A549 treated with GW870086 at 1 μM for 4 hours (cell line): ENCODE results near the gene COMMD7. TPM values are rescaled to one million over a fixed set of nuclear protein-coding genes. Genes with fewer than 3 reads are reported as not detected.

Source experiments
- total RNA-seq: library from RNA; stranded (reverse); fragments of 200-300 nt; extraction: Qiagen RNA extraction; gene quantifications from 5 replicates; pipeline ENCODE4 v1.2.3, GENCODE V29; 2022; ENCODE audit warnings: low read depth

Gene COMMD7
- total RNA-seq, result 57.1 to 65.6 TPM (median 60.6 TPM) in 5 replicates

DNA sequence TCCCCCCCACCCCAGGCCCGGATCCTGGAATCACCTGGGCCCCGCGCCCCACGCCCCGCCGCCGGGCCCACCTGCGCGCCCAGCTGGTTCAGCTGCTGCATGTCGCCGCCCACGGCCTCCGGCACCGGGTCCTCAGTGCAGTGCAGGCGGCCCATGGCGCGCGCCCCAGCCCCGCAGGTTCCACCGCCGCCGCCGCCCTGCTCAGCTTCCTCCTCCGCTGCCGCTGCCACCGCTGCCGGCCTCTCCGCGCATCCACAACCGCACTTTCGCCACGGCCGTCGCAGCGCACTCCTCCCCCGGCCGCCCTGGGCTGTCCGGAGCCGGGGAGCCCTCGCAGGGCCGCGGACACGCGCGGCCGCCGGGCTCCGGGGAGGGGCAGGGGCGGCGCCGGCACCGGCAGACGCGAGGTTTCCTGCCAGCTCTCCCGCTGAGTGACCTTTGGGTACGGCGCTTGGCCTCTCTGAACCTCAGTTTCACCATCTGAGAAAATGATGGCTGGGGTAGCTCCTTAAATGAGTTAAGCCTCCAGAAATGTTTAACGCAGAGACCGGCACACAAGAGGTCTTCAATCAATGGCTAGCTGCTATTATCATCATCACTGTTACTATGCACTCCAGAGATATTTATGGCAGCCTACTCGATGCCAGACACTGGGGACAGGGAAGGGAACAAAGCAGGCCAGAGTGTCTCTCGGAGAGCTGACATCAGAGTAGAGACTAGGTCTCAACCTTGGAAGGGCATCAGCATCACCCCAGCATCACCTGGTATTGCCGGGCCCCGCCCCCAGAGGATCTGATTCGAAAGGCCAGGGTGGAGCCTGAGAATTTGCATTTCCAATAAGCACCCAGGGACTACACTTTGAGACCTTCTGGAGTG, at the start of gene COMMD7:
COMMD7 (minus strand) TSS at position 231 of the 876 bp plus-strand sequence; CDS start at position 155, 76 bp downstream.

DNA sequence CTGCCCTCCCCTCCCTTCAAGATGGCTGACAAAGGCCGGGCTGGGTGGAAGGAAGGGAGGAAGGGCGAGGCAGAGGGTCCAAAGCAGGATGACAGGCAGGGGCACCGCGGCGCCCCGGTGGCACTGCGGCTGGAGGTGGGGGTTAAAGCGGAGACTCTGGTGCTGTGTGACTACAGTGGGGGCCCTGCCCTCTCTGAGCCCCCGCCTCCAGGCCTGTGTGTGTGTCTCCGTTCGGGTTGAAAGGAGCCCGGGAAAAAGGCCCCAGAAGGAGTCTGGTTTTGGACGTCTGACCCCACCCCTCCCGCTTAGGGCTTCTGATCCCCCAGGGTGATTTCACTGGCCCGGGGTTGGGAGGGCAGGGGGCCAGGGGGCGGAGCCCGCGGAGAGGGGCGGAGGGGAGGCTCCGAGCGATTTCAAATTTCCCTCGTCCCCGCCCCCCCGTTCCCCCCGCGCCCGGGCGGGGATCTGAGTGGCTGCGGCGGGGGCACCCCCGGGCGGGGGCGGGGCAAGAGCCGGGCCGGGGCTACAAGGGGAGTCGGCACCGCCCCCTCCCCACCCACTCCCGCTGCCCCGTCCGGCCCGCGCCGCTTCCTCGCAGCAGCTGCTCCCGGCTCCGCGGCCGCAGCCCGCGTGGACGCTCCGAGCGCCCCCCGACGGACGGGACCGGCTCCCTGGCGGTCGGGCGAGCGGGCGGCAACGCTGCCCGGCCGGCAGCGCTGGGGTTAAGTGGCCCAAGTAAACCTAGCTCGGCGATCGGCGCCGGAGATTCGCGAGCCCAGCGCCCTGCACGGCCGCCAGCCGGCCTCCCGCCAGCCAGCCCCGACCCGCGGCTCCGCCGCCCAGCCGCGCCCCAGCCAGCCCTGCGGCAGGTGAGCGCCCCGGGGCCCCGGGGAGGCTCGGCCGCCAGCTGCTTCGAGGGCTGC, 18.8 kb upstream of the COMMD7 start, which contains the start of gene DNMT3B:
DNMT3B (plus strand) TSS at position 555 of the 923 bp plus-strand sequence. CDS start 17,939 bp downstream, outside the sequence.

Other genes starting within 250 kb of the COMMD7 start
- gene NOL4L, start 158.1 kb downstream of the COMMD7 start, total RNA-seq, result 11.0 to 12.9 TPM (median 12.4 TPM) in 5 replicates
- gene C20orf203, start 69.5 kb downstream of the COMMD7 start, total RNA-seq, result not detected in 5 replicates
- 3.3 to 5.2 TPM (median 4.2 TPM) in 5 replicates for gene DNMT3B, start 18.9 kb upstream of the COMMD7 start, total RNA-seq
- 134 to 153 TPM (median 143 TPM) in 5 replicates for gene MAPRE1, start 76.5 kb upstream of the COMMD7 start, total RNA-seq
- not detected in 5 replicates for gene EFCAB8, start 115.5 kb upstream of the COMMD7 start, total RNA-seq